GM12801 (cell line): ENCODE results near the gene FNIP2.

Experiments
- CTCF ChIP-seq: IDR thresholded peaks from one replicate; pipeline ENCODE4 v1.5.1; 2011; ENCODE audit warnings: control low read depth; ENCODE audit not compliant: insufficient read length; ENCODE audit errors: extremely low read depth

FNIP2 gene

GRCh38 chr4:158890294-158890693 is 121.5 kb downstream of the FNIP2 start:
- no peak for TF ChIP-seq CTCF

GRCh38 chr4:158891256-158891655 is 122.4 kb downstream of the FNIP2 start:
- TF ChIP-seq CTCF: no peak

- TF ChIP-seq CTCF: no peak
Measured at GRCh38 chr4:158894826-158895225, 126.0 kb downstream of the FNIP2 start.

- TF ChIP-seq CTCF: no peak
Measured at GRCh38 chr4:158895797-158896576, 127.2 kb downstream of the FNIP2 start.

- no peak for TF ChIP-seq CTCF
Measured at GRCh38 chr4:158903079-158903456, 134.2 kb downstream of the FNIP2 start.

GRCh38 chr4:158903472-158904043 is 134.7 kb downstream of the FNIP2 start:
- TF ChIP-seq CTCF: no peak

- TF ChIP-seq CTCF: no peak
Measured at GRCh38 chr4:158904815-158905214, 136.0 kb downstream of the FNIP2 start.
